GM12878 (cell line): ENCODE measurements around the gene DNAH2. TPM values are rescaled to one million over a fixed set of nuclear protein-coding genes. Genes with fewer than 3 reads are reported as not detected.

Source experiments
- ATAC-seq: fragments of 200-7000 bp; cut with Tn5 transposase; 3 replicates; pipeline ENCODE4 v1.9.1; 2020; ENCODE audit warnings: mild to moderate bottlenecking, moderate library complexity
- BruUV-seq: library from RNA; stranded (reverse); fragments of 400-500 nt; replicated peaks from 2 replicates; lab custom pipeline; 2021; lab: Mats Ljungman, UMichigan
- CTCF ChIA-PET: fragments of 300-600 bp; sonication (Branson Sonifier 250); formaldehyde crosslinking; extraction: SDS; loops from one replicate; lab custom pipeline; 2021; ENCODE audit warnings: inconsistent platforms; lab: Yijun Ruan, JAX
- POLR2A ChIA-PET: fragments of 350-600 bp; formaldehyde crosslinking; extraction: SDS; loops from one replicate; lab custom pipeline; 2021; ENCODE audit warnings: inconsistent platforms; lab: Charles Lee
- RAD21 ChIA-PET: fragments of 300-600 bp; sonication (Branson Sonifier 250); formaldehyde crosslinking; loops from one replicate; lab custom pipeline; 2023; ENCODE audit warnings: antibody characterized with exemption; ENCODE audit not compliant: unreplicated experiment; lab: Charles Lee
- SMC1A ChIA-PET: fragments of 300-600 bp; sonication (Branson Sonifier 250); formaldehyde crosslinking; loops from one replicate; lab custom pipeline; 2023; ENCODE audit not compliant: unreplicated experiment, uncharacterized antibody; lab: Charles Lee
- DNase-seq: peaks from one replicate; pipeline ENCODE4 v3.0.0-alpha.2; 2011; ENCODE audit warnings: low read depth, low spot score
- FAIRE-seq: peaks from 3 replicates; lab custom pipeline; 2011; peaks lifted over from hg19 to GRCh38; lab: Jason Lieb, UNC
- H2AFZ ChIP-seq: 2 replicates; pipeline ENCODE4 v1.6.0; 2011; ENCODE audit warnings: low read depth, low read length, control low read depth; ENCODE audit not compliant: control insufficient read depth
- H3K27ac ChIP-seq: 2 replicates; pipeline ENCODE4 v1.5.1; 2011; ENCODE audit warnings: control low read depth; ENCODE audit not compliant: control insufficient read depth, insufficient read depth
- H3K27me3 ChIP-seq, 2 experiments: replicated peaks in 1 of 2; 2 replicates each; pipeline versions ENCODE4 v1.6.0 to v1.6.1; 2011; ENCODE audit warnings: low read length in 1 of 2; ENCODE audit not compliant: control insufficient read depth in 2 of 2, insufficient read depth in 2 of 2
- H3K36me3 ChIP-seq, 2 experiments: 2 replicates each; pipeline ENCODE4 v1.5.1; 2011; ENCODE audit warnings: low read length in 1 of 2; ENCODE audit not compliant: control insufficient read depth in 2 of 2, insufficient read depth in 2 of 2
- H3K4me1 ChIP-seq: 2 replicates; pipeline ENCODE4 v1.6.1; 2011; ENCODE audit warnings: mild to moderate bottlenecking, low read length, moderate library complexity, mixed read lengths; ENCODE audit not compliant: control insufficient read depth, insufficient read depth
- H3K4me2 ChIP-seq: 2 replicates; pipeline ENCODE4 v1.6.0; 2011; ENCODE audit warnings: control low read depth; ENCODE audit not compliant: control insufficient read depth, insufficient read depth
- H3K4me3 ChIP-seq: fragments of 200-600 bp; sonication (generic); 2 replicates; pipeline ENCODE4 v1.5.1; 2016
- H3K79me2 ChIP-seq: 2 replicates; pipeline ENCODE4 v1.6.0; 2011; ENCODE audit warnings: low read length; ENCODE audit not compliant: control insufficient read depth, insufficient read depth
- H3K9ac ChIP-seq: 2 replicates; pipeline ENCODE4 v1.8.0; 2011; ENCODE audit warnings: low read length, control low read depth, mixed read lengths; ENCODE audit not compliant: control insufficient read depth, insufficient read depth
- H3K9me3 ChIP-seq: replicated peaks from 3 replicates; pipeline ENCODE4 v1.5.1; 2011; ENCODE audit warnings: mild to moderate bottlenecking, low read length; ENCODE audit not compliant: control insufficient read depth, insufficient read depth
- H4K20me1 ChIP-seq: 2 replicates; pipeline ENCODE4 v1.6.0; 2011; ENCODE audit not compliant: control insufficient read depth, insufficient read depth
- CBFB ChIP-seq: IDR thresholded peaks from 2 replicates; pipeline ENCODE4 v1.6.1; 2016; ENCODE audit warnings: antibody characterized with exemption, low read depth
- HDAC6 ChIP-seq: fragments of 200-600 bp; sonication (generic); IDR thresholded peaks from one replicate; pipeline ENCODE4 v1.8.0; 2017; ENCODE audit warnings: antibody characterized with exemption; ENCODE audit not compliant: unreplicated experiment
- MEF2B ChIP-seq: fragments of 450-650 bp; IDR thresholded peaks from 2 replicates; pipeline ENCODE4 v1.6.1; 2018; ENCODE audit warnings: mild to moderate bottlenecking, moderate library complexity; ENCODE audit not compliant: partially characterized antibody, poor library complexity, severe bottlenecking
- PML ChIP-seq: IDR thresholded peaks from 2 replicates; pipeline ENCODE4 v1.6.1; 2012; ENCODE audit warnings: low read length, inconsistent platforms
- RB1 ChIP-seq: fragments of 450-650 bp; formaldehyde crosslinking; IDR thresholded peaks from 2 replicates; pipeline ENCODE4 v1.6.1; 2017; ENCODE audit warnings: mild to moderate bottlenecking, borderline replicate concordance
- SKIL ChIP-seq: fragments of 450-650 bp; IDR thresholded peaks from 2 replicates; pipeline ENCODE4 v1.6.1; 2017; ENCODE audit warnings: mild to moderate bottlenecking, low read depth, inconsistent platforms; ENCODE audit not compliant: poor library complexity, severe bottlenecking
- TAF1 ChIP-seq: IDR thresholded peaks from 2 replicates; pipeline ENCODE4 v1.6.1; 2011; ENCODE audit warnings: mild to moderate bottlenecking, low read depth, low read length, borderline replicate concordance
- ZNF687 ChIP-seq: fragments of 450-650 bp; IDR thresholded peaks from 2 replicates; pipeline ENCODE4 v1.6.1; 2017; ENCODE audit warnings: mild to moderate bottlenecking, moderate library complexity
- WGBS: methylation state at CpG from one replicate; pipeline ENCODE4 v1.1.6; 2016; ENCODE audit warnings: low lambda C conversion rate; ENCODE audit not compliant: insufficient replicate concordance, insufficient coverage; ENCODE audit errors: missing lambda C conversion rate; 5-methylcytosine and 5-hydroxymethylcytosine counted together
- in situ Hi-C: fragments of 300-500 bp; cut with MboI; formaldehyde crosslinking; loops from 9 replicates; pipeline ENCODE4 v1.14.3; 2018; ENCODE audit warnings: mixed read lengths
- intact Hi-C: fragments of 100-400 bp; cut with micrococcal nuclease; formaldehyde crosslinking; loops from one replicate; pipeline ENCODE4 v1.14.2; 2022; ENCODE audit not compliant: unreplicated experiment
- polyA plus RNA-seq, 11 experiments: library from polyadenylated mRNA; depleted of rRNA in 4 of 11; unstranded in 6 of 11; stranded (reverse) in 5 of 11; fragments of >200 nt; fragmentation: Nextera tagmentation in 4 of 11; fragmentation: Illumina TruSeq in 1 of 11; extraction: Ambion mirVana in 4 of 11; extraction: Trizol in 1 of 11; gene quantifications; 1 replicate in 1 of 11; 2 replicates in 10 of 11; pipeline versions ENCODE4 v1.2.1 to v1.2.3, GENCODE V29; 2011 to 2016; ENCODE audit warnings: inconsistent platforms in 2 of 11, missing spikeins in 2 of 11, low read depth in 1 of 11
- total RNA-seq, 4 experiments: library from RNA; depleted of rRNA in 3 of 4; stranded (reverse); fragments of >200 nt in 3 of 4; fragmentation: Illumina TruSeq in 1 of 4; extraction: Trizol in 1 of 4; gene quantifications; 2 replicates each; pipeline versions ENCODE4 v1.2.1 to v1.2.3, GENCODE V29; 2013 to 2021
- TF ChIP-seq, protein P1 (sequence below): fragments of 450-650 bp; IDR thresholded peaks from 2 replicates; pipeline ENCODE4 v1.6.1; 2017; ENCODE audit warnings: antibody characterized with exemption, mild to moderate bottlenecking, moderate library complexity

The DNAH2 gene
- total and polyA plus RNA-seq, 10 of the 15 experiments (the other 5 are each of a cell fraction or from before 2014, with no cell fraction given) = not detected

DNA sequence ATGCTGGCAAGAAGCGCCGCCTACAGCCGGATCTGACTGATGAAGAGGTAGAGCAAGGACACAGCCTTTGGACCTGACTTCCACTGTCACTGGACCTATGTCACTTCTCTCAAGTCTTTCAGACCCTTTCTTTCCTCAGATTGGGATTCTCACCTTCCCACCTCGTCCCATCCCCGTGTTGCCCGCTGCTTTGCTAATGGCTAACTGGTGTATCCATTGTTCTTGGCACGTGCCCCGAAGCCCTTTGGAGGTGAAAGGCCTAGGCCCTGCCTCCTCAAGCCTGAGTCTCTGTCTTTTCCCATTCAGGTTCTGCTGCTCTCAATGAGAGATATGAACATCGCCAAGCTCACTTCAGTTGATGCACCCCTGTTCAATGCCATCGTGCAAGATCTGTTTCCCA, 63.2 kb downstream of the DNAH2 start:
- FAIRE-seq = no peak
- TF ChIP-seq, protein P1, sequence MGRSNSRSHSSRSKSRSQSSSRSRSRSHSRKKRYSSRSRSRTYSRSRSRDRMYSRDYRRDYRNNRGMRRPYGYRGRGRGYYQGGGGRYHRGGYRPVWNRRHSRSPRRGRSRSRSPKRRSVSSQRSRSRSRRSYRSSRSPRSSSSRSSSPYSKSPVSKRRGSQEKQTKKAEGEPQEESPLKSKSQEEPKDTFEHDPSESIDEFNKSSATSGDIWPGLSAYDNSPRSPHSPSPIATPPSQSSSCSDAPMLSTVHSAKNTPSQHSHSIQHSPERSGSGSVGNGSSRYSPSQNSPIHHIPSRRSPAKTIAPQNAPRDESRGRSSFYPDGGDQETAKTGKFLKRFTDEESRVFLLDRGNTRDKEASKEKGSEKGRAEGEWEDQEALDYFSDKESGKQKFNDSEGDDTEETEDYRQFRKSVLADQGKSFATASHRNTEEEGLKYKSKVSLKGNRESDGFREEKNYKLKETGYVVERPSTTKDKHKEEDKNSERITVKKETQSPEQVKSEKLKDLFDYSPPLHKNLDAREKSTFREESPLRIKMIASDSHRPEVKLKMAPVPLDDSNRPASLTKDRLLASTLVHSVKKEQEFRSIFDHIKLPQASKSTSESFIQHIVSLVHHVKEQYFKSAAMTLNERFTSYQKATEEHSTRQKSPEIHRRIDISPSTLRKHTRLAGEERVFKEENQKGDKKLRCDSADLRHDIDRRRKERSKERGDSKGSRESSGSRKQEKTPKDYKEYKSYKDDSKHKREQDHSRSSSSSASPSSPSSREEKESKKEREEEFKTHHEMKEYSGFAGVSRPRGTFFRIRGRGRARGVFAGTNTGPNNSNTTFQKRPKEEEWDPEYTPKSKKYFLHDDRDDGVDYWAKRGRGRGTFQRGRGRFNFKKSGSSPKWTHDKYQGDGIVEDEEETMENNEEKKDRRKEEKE = no peak
- TF ChIP-seq ZNF687 (no peak), HDAC6 (no peak), SKIL (no peak), PML (no peak), MEF2B (no peak), RB1 (no peak), TAF1 (no peak), CBFB (no peak)

More for the DNA sequence above, 63.2 kb downstream of the DNAH2 start:
- in situ Hi-C loops = no loop called here
- ChIA-PET POLR2A (no interaction called here), SMC1A (interaction anchor here (0.5 kb wide), 1 partner anchor 51 kb away, joined by 3 read pairs; no protein-coding TSS in a partner anchor), CTCF (interaction anchor here (0.5 to 1.9 kb wide), 6 partner anchors 24 to 92 kb away, joined by 3 to 19 read pairs (median 4); partner anchors contain the start of genes TP53 and WRAP53), RAD21 (interaction anchor here (2.8 kb wide), 1 partner anchor 37 kb away, joined by 14 read pairs; no protein-coding TSS in a partner anchor)
- peaks cover 8% of the 10 kb centered on the region for H3K4me1 ChIP-seq
- DNase-seq = no peak
- no TSS peak for BruUV-seq
- no peaks in the 10 kb centered on the region for H3K9me3 ChIP-seq
- H3K4me2 ChIP-seq = no peak overlapping the region
- no peak overlapping the region for H3K4me3 ChIP-seq
- H3K36me3 ChIP-seq = no peaks in the 10 kb centered on the region
- peaks cover 1 to 4% of the 10 kb centered on the region in 2 experiments for H3K27me3 ChIP-seq
- no peaks in the 10 kb centered on the region for H3K79me2 ChIP-seq
- no peak overlapping the region for H3K9ac ChIP-seq
- whole genome bisulfite sequencing = 72% methylated on average over 10 of the region's 10 CpGs
- H4K20me1 ChIP-seq = no peaks in the 10 kb centered on the region
- intact Hi-C loops = no loop called here
- no peak overlapping the region for H2AFZ ChIP-seq
- H3K27ac ChIP-seq = no peak overlapping the region
- no peak for ATAC-seq
